Measurements from ENCODE around the gene IAH1. TPM values are rescaled to one million over a fixed set of nuclear protein-coding genes. Genes with fewer than 3 reads are reported as not detected.
A peak's percentile ranks its signal among the peaks of the same experiment; 100 is the strongest.
"Not testable (repeated sequence)": the region's sequence is repeated elsewhere in the genome, so short reads cannot be mapped to it uniquely, and the experiment has no call there.

IAH1 gene
- total RNA-seq, 1 experiment from 2014 or later = 57.8 TPM

GRCh38 chr2:9497017-9497416, 22.7 kb downstream of the IAH1 start:
- H3K36me3 Mint-ChIP-seq (ENCODE audit: insufficient read depth, unreplicated experiment) = peaks cover 75% of the 10 kb centered on the region
- H3K4me3 ChIP-seq (ENCODE audit: low read depth, low read length) = no peak overlapping the region
- H3K27me3 Mint-ChIP-seq (ENCODE audit: insufficient read depth, unreplicated experiment) = no peaks in the 10 kb centered on the region
- no TSS peak for BruUV-seq (replicated peaks)
- H3K4me3 Mint-ChIP-seq (ENCODE audit: unreplicated experiment) = no peak overlapping the region
- peaks cover 2% of the 10 kb centered on the region for H3K36me3 ChIP-seq (ENCODE audit: control insufficient read depth, insufficient read depth, low read length)
- no peak for TF ChIP-seq CTCF (IDR thresholded peaks at IDR 0.05; ENCODE audit: insufficient read depth in 1 of 2, low read depth in 1 of 2, low read length in 1 of 2, severe bottlenecking in 1 of 2, unreplicated experiment in 1 of 2)
- H3K27ac Mint-ChIP-seq (ENCODE audit: unreplicated experiment) = peak overlapping the region; percentile 40
- ChIA-PET CTCF (no interaction called here), POLR2A (no interaction called here)
- intact Hi-C loops (cut with micrococcal nuclease; ENCODE audit: unreplicated experiment) = no loop called here
- no peaks in the 10 kb centered on the region for H3K9me3 ChIP-seq
- no peaks in the 10 kb centered on the region for H3K27me3 ChIP-seq (replicated peaks; ENCODE audit: control insufficient read depth, insufficient read depth, low read length)
- H3K9me3 Mint-ChIP-seq (ENCODE audit: unreplicated experiment) = no peaks in the 10 kb centered on the region
- no peaks in the 10 kb centered on the region for H3K4me1 Mint-ChIP-seq (ENCODE audit: low read depth, unreplicated experiment)
- H3K4me1 ChIP-seq = no peaks in the 10 kb centered on the region
- no peak for DNase-seq

- intact Hi-C loops (cut with micrococcal nuclease; ENCODE audit: unreplicated experiment) = no loop called here
- DNase-seq = no peak
- Mint-ChIP-seq H3K4me3 (ENCODE audit: unreplicated experiment) (no peak overlapping the region), H3K27me3 (ENCODE audit: insufficient read depth, unreplicated experiment) (no peaks in the 10 kb centered on the region), H3K9me3 (ENCODE audit: unreplicated experiment) (no peaks in the 10 kb centered on the region), H3K36me3 (ENCODE audit: insufficient read depth, unreplicated experiment) (peaks cover 77% of the 10 kb centered on the region), H3K4me1 (ENCODE audit: low read depth, unreplicated experiment) (no peaks in the 10 kb centered on the region), H3K27ac (ENCODE audit: unreplicated experiment) (no peak overlapping the region)
- POLR2A ChIA-PET = interaction anchor here (1.1 kb wide), 1 partner anchor 23 kb away, joined by 3 read pairs; no protein-coding TSS in a partner anchor
- Histone ChIP-seq H3K4me1 (no peaks in the 10 kb centered on the region), H3K36me3 (ENCODE audit: control insufficient read depth, insufficient read depth, low read length) (peaks cover 5% of the 10 kb centered on the region), H3K4me3 (ENCODE audit: low read depth, low read length) (no peak overlapping the region), H3K9me3 (no peaks in the 10 kb centered on the region), H3K27me3 (replicated peaks; ENCODE audit: control insufficient read depth, insufficient read depth, low read length) (no peaks in the 10 kb centered on the region)
- no TSS peak for BruUV-seq (replicated peaks)
- CTCF ChIA-PET = no interaction called here
- no peak for TF ChIP-seq CTCF (IDR thresholded peaks at IDR 0.05; ENCODE audit: insufficient read depth in 1 of 2, low read depth in 1 of 2, low read length in 1 of 2, severe bottlenecking in 1 of 2, unreplicated experiment in 1 of 2)
Measured at GRCh38 chr2:9498210-9498609, 23.9 kb downstream of the IAH1 start.

GRCh38 chr2:9508931-9509330, 34.6 kb downstream of the IAH1 start:
- no peaks in the 10 kb centered on the region for H3K36me3 ChIP-seq (ENCODE audit: control insufficient read depth, insufficient read depth, low read length)
- H3K9me3 ChIP-seq = no peaks in the 10 kb centered on the region
- CTCF ChIA-PET = no interaction called here
- Mint-ChIP-seq H3K27ac (ENCODE audit: unreplicated experiment) (no peak overlapping the region), H3K27me3 (ENCODE audit: insufficient read depth, unreplicated experiment) (no peaks in the 10 kb centered on the region), H3K4me1 (ENCODE audit: low read depth, unreplicated experiment) (no peaks in the 10 kb centered on the region), H3K4me3 (ENCODE audit: unreplicated experiment) (no peak overlapping the region), H3K9me3 (ENCODE audit: unreplicated experiment) (no peaks in the 10 kb centered on the region), H3K36me3 (ENCODE audit: insufficient read depth, unreplicated experiment) (peaks cover 69% of the 10 kb centered on the region)
- DNase-seq = no peak
- intact Hi-C loops (cut with micrococcal nuclease; ENCODE audit: unreplicated experiment) = no loop called here
- H3K4me1 ChIP-seq = no peaks in the 10 kb centered on the region
- no peak overlapping the region for H3K4me3 ChIP-seq (ENCODE audit: low read depth, low read length)
- no TSS peak for BruUV-seq (replicated peaks)
- no peaks in the 10 kb centered on the region for H3K27me3 ChIP-seq (replicated peaks; ENCODE audit: control insufficient read depth, insufficient read depth, low read length)
- POLR2A ChIA-PET = no interaction called here
- TF ChIP-seq CTCF (IDR thresholded peaks at IDR 0.05; ENCODE audit: insufficient read depth in 1 of 2, low read depth in 1 of 2, low read length in 1 of 2, severe bottlenecking in 1 of 2, unreplicated experiment in 1 of 2) = no peak

GRCh38 chr2:9513946-9514345, 39.6 kb downstream of the IAH1 start:
- H3K27me3 ChIP-seq (replicated peaks; ENCODE audit: control insufficient read depth, insufficient read depth, low read length); H3K4me3 Mint-ChIP-seq (ENCODE audit: unreplicated experiment); DNase-seq; H3K27ac Mint-ChIP-seq (ENCODE audit: unreplicated experiment); H3K4me1 Mint-ChIP-seq (ENCODE audit: low read depth, unreplicated experiment); POLR2A ChIA-PET; H3K36me3 ChIP-seq (ENCODE audit: control insufficient read depth, insufficient read depth, low read length); BruUV-seq (replicated peaks); H3K9me3 Mint-ChIP-seq (ENCODE audit: unreplicated experiment); H3K9me3 ChIP-seq; H3K4me1 ChIP-seq; H3K27me3 Mint-ChIP-seq (ENCODE audit: insufficient read depth, unreplicated experiment); H3K4me3 ChIP-seq (ENCODE audit: low read depth, low read length); intact Hi-C loops (cut with micrococcal nuclease; ENCODE audit: unreplicated experiment): not testable (repeated sequence)
- H3K36me3 Mint-ChIP-seq (ENCODE audit: insufficient read depth, unreplicated experiment) = peaks cover 66% of the 10 kb centered on the region
- CTCF ChIA-PET = interaction anchor here (0.5 kb wide), 1 partner anchor 112 kb away, joined by 3 read pairs; no protein-coding TSS in a partner anchor

Measured in Caco-2 (cell line).